HG03108 (cell line): ENCODE results near the gene ENTR1.

Experiments used
- ATAC-seq: cut with Tn5 transposase; IDR thresholded peaks from one replicate; pipeline ENCODE4 v1.9.1; 2021; ENCODE audit warnings: moderate library complexity; ENCODE audit not compliant: unreplicated experiment

The ENTR1 gene, protein sequence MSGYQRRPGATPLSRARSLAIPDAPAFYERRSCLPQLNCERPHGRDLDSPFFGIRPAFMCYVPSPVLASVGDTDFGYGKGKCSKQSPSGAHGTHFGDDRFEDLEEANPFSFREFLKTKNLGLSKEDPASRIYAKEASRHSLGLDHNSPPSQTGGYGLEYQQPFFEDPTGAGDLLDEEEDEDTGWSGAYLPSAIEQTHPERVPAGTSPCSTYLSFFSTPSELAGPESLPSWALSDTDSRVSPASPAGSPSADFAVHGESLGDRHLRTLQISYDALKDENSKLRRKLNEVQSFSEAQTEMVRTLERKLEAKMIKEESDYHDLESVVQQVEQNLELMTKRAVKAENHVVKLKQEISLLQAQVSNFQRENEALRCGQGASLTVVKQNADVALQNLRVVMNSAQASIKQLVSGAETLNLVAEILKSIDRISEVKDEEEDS

DNA sequence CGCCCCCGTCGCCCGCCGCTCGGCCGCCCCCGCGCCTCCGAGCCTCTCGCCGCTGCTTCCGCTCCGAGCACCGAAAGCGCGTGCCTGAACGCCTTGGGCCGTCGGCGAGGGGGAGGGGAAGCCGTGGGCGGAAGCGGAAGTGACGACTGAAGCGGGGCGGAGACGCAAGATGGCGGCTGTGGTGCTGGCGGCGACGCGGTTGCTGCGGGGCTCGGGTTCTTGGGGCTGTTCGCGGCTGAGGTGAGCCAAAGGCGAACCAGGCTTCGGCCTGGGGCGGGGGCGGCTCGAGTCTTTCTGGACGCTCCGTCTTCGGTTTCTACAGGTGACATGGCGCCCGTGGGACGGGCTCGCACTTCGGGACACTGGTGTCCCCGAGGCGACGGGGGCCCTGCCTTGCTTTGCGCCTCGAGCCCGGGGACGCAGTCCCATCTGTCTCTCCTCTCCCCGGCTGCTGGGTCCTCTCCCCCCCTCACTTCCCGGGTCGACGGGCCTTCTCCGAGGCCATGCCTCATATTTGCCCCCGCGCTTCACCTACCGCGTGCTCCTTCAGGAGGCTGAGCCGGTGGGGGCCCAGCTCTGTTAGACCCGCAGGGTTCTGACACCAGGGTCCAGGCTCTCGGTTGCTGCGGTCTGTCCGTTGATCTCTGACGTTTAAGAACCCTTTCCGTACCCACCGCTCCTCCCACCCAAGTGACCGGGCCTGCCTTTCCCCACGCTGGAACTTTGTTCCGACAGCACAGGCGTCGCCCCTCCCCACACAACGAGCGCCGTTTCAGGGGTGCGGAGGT, at the start of gene ENTR1, which contains the start of gene PMPCA:
Gene ENTR1, minus strand, starts transcription at position 115 of the 788 bp plus-strand sequence. CDS start 217 bp downstream, outside the sequence.
Gene PMPCA, plus strand, starts transcription at position 159 of the 788 bp plus-strand sequence. Its CDS starts 11 bp downstream, at position 170.
- ATAC-seq = peak; percentile 73

- ATAC-seq = no peak
Observed at GRCh38 chr9:136459425-136459824, 49.0 kb upstream of the ENTR1 start.

- no peak for ATAC-seq
Observed at GRCh38 chr9:136457326-136457725, 46.9 kb upstream of the ENTR1 start.

- ATAC-seq = no peak
Observed at GRCh38 chr9:136456258-136456657, 45.8 kb upstream of the ENTR1 start.

GRCh38 chr9:136455043-136456002, 44.9 kb upstream of the ENTR1 start:
- ATAC-seq = no peak

DNA sequence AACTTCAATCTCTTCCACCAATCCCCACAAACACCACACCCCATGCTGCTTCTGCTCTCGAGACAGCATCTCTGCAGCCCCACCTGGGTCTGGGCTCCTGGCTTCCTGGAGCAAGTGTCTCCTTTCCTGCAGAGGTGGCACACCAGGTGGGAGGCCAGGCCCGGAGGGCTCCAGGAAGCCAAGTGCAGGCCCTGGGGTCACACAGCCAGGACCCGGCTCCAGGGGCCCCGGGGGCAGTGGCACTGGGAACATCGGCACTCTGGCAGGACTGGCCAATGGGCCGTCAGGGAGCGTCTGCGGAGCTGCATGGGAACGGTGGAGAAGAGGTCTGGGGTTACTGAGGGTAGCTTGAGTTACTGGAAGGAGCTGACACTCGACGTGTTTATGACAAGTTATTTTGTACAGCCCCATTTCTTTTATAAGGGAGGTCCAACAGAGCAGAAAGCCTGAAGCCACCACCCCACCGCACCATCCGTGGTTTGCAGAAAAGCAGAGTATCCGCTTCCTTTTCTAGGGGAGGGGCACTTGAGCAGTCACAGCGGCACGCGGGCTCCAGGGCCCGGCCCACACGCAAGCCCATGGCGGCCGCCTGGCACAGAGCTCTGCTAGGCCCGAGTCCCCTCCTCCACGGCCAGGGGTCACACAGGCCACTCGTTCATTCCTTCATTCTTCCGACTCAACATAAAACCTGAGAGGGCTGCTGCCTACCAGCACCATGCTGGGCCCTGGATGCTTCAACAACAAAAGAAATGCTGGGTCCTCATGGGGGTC, 43.8 kb upstream of the ENTR1 start:
- no peak for ATAC-seq

DNA sequence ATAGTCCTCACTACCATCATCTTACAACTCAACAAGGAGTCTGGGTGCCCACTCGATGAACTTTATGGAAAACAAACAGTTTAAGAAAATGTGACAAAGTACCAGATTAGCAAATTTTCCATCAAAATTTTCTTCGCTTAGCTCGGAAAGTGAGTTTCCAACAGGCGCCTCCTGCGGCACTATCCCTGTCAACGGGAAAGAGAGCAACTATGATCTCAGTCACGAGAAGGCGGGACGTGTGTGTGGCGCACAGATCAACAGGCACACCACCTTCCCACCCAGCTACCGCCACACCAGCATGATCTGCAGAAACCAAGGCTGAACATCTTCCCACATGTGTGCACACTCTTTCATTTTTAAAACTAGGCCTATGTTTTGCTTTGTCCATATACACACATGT, 42.9 kb upstream of the ENTR1 start:
- no peak for ATAC-seq

DNA sequence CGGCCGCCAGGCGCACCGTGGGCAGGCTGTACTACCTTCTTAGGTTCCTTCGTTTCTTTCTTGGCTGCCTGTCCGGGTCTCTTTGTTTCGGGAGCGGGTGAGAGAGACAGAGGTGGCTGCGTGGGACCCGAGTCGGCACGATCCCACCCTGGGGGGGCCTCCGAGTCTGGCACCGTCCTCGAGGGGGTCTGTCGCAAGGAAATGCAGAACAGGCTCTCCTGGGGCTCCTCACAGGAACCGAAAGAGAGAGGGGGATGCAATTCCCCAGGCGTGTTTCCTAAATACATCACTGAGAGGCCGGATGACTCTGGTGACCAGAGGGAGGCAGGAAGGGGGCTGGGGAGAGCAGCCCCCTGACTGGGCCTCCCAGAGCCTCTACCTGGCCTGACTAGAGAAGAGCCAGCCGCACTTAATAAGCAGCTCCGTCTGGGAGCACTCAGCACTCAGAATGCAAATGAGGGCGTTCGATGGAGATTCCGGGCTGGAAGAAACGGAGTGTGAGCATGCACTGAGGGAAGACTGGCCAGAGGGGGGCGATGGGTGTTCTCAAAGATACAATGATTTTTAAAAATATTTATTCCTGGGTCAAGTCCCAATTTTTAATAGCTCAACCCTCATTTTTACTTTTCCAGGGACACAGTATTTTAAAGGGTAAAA, 40.9 kb upstream of the ENTR1 start:
- ATAC-seq = no peak

- no peak for ATAC-seq
Observed at GRCh38 chr9:136448655-136449054, 38.2 kb upstream of the ENTR1 start.

DNA sequence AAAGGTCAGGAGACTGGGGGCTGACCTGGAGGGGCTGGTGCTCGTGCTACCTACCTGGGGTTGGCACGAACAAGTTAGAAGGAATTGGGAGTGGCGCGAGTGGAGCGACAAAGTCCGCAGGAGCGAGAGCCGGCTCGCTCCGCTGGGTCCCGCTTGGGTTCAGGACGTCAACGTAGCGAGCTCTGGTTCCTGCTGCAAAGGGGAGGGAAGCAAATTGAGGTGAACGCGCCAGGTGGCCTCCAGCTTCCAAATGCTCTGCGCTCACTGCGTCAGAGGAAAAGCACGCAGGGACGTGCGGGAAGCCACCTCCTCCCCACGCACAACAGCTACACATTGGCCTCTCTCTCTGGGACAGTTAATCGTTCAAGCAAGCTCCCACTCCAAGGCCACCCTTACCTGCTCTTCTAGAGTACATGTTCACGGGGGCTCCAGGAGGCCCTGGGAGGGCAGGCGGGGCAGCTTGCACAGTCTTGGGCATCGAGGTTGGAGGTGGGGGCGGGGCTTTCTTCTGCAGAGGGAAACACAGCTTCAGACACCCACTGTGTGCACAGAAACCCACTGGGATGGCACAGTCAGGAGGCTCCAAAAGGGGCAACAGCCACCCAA, 36.9 kb upstream of the ENTR1 start:
- ATAC-seq = no peak

DNA sequence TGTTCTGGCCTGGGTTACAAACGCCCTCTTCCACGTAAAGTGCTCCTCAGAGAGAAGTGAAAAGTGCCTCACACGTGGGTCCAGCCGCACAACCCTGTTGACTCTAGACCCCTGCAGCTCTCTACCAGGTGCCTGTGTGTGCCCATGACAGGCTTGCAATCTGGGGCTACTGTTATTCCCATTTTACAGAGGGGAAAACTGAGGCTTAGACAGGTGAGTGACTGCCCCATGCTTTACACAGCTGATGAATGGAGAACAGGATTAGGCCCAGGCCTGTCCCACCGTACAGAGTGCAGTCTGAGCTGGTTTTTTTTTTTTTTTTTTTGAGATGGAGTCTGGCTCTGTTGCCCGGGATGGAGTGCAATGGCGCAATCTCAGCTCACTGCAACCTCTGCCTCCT, 35.4 kb upstream of the ENTR1 start:
- ATAC-seq = no peak

DNA sequence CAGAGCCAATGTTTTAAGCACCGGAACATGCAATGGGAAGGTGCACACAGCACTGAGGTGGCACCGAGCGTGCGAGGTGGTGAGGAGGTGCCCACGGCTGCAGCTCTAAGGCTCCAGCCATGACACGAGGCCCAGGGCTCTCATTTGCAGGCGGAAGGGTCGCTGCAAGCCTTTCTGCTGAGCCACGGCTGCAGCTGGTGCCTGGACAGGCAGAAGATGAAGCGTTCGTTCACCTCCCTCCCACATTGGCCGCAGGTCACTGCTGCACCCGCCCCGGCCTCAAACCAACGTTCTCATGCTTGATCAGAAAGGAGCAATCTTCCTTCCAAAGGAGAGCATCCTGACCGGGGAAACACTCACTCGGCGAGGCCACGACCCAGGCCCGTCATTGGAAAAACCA, 33.7 kb upstream of the ENTR1 start:
- no peak for ATAC-seq

DNA sequence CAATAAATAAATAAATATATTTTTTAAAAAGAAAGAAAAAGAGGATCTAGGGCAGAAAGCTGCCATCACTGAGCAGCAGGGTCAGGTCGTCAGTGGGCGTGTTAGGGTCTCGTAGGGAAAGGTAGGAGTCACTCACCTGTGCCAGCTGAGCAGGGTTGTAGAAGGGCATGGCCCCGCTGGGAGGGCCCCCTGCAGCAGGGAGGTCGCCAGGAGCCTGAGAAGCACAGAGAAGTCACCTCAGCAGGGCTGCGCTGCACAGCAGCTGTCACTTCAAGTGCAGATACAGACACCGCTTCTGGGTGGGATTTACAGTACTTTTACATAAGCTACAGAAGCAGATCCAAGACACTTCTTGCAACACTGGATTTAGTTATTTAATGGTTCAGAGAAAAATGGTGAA, 33.3 kb upstream of the ENTR1 start:
- ATAC-seq = no peak

- no peak for ATAC-seq
Observed at GRCh38 chr9:136443087-136443486, 32.7 kb upstream of the ENTR1 start.

- ATAC-seq = no peak
Observed at GRCh38 chr9:136442265-136442664, 31.9 kb upstream of the ENTR1 start.

- no peak for ATAC-seq
Observed at GRCh38 chr9:136441681-136442245, 31.3 kb upstream of the ENTR1 start.

DNA sequence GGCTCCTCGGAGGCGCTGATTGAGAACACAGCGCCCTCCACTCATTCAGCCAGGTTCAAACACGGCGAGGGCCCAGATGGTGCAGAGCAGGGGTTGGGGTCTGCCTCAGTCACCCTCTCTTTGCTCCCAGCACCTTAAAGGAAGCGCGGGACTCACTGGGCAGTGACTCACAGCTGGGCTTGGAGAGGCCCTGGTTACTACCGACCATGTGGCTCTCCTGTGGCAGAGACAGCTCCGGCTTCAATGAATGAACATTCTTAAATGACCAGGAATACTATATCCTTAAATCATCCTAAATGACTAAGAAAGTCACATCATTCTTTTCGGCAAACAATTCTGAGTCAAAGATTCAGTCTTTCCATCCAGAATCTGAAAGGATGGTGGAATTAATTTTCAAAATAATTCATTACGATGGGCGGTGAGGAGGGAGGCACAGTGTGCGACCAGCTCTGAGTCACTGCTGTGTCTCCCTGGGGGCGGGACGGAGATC, 30.8 kb upstream of the ENTR1 start:
- no peak for ATAC-seq
